Stimulated activated CD4-positive, alpha-beta T cell treated with anti-CD3 and anti-CD28 coated beads, Interleukin-4, amount 100 ng/mL, for 4 hours (primary cell): ENCODE data around the gene ACOT2.

Source experiments
- DNase-seq, 2 experiments: peaks; one replicate each; pipeline ENCODE4 v3.0.0-alpha.2; 2020

Gene ACOT2

DNA sequence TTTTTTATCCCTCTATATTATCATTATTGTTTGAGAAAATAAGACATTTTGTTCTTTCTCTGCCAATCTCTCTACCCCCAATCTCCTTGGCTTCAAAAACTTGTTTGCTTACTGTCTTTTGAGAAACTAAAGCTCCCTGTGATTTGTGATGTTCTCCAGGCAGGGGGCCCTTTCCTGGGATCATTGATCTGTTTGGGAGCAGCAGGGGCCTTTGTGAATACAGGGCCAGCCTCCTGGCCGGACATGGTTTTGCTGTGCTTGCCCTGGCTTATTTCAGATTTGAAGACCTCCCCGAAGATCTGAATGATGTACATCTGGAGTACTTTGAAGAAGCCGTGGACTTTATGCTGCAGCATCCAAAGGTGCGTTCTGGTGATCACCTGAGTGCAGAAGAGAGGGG lies 47.8 kb downstream of the ACOT2 start:
- no peak for DNase-seq

GRCh38 chr14:73619524-73619923 lies 50.5 kb downstream of the ACOT2 start:
- DNase-seq, result no peak

GRCh38 chr14:73620268-73620667 lies 51.3 kb downstream of the ACOT2 start:
- no peak for DNase-seq

DNA sequence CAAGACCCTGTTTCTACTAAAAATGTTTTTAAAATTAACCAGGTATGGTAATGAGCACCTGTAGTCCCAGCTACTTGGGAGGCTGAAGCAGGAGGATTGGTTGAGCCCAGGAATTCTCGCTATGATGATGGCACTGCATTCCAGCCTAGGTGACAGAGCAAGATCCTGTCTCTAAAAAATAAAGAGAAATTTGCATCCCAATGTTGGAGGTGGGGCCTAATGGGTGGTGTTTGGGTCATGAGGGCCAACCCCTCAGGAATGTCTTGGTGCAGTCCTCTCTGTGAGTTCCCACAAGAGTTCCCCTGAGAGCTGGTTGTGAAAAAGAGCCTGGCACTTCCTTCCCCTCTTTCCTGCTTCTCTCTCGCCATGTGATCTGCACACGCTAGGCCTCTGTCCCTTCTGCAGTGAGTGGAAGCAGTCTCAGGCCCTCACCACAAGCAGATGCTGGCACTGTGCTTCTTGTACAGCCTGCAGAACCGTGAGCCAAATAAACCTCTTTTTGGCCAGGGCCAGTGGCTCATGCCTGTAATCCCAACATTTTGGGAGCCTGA lies 54.6 kb downstream of the ACOT2 start:
- no peak for DNase-seq
